ENCODE results near the gene STOML2. TPM values are rescaled to one million over a fixed set of nuclear protein-coding genes. Genes with fewer than 3 reads are reported as not detected.

Gene STOML2
- total RNA-seq, 1 experiment from 2014 or later = 192 TPM

DNA sequence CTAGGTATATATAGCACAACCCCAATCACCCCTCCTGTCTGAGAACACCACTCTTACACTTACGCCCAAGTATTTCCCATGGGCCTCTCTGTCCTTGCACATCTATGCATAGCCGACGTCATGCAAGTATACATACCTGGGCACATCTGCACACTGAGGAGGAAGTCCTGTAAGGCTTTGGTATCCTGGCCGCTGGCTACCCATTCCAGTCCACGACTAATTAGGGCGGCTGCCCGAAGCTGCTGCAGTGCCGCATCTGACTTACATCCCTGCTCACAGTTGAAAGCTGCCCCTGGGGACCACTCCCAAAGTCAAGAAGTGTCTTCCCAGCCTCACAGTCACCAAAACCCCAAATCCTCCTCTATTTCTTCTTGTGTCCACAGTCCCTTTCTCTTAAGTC, 28.1 kb downstream of the STOML2 start:
- Histone ChIP-seq H3K27ac (ENCODE audit: insufficient read length, low read depth, low read length) (no peak overlapping the region), H3T11ph (ENCODE audit: low read length) (no peak overlapping the region), H3K79me2 (ENCODE audit: insufficient read depth, low read length) (peaks cover 29% of the 10 kb centered on the region), H2BK20ac (ENCODE audit: low read depth, low read length, poor library complexity, severe bottlenecking) (no peak overlapping the region), H3K14ac (ENCODE audit: insufficient read depth, low read length) (no peak overlapping the region), H2BK12ac (ENCODE audit: insufficient read length, low read depth, low read length) (no peak overlapping the region), H3K27me3 (ENCODE audit: insufficient read depth, low read length) (no peaks in the 10 kb centered on the region), H4K5ac (ENCODE audit: insufficient read length, low read depth, low read length) (no peak overlapping the region), H4K91ac (ENCODE audit: insufficient read length, low read depth, low read length) (no peak overlapping the region), H3K4me2 (ENCODE audit: insufficient read depth, insufficient read length, low read length) (no peak overlapping the region), H3K23me2 (ENCODE audit: insufficient read length, low read depth, low read length, poor library complexity, severe bottlenecking) (peaks cover 17% of the 10 kb centered on the region), H4K20me1 (ENCODE audit: control insufficient read depth, insufficient read depth, insufficient read length) (no peaks in the 10 kb centered on the region), H4K8ac (replicated peaks; ENCODE audit: insufficient read length, low read depth, low read length) (no peak overlapping the region), H3K9me3 (ENCODE audit: control insufficient read depth, low read depth, low read length) (no peaks in the 10 kb centered on the region), H2BK120ac (ENCODE audit: low read depth, low read length, poor library complexity, severe bottlenecking) (no peak overlapping the region), H3K56ac (ENCODE audit: insufficient read length, low read depth, low read length) (no peak overlapping the region), H3K18ac (ENCODE audit: insufficient read length, low read depth, low read length) (no peak overlapping the region), H2BK15ac (ENCODE audit: low read depth, low read length) (no peak overlapping the region), H3K79me1 (ENCODE audit: insufficient read depth, low read depth, low read length, poor library complexity, severe bottlenecking) (peaks cover 7% of the 10 kb centered on the region), H3K23ac (ENCODE audit: insufficient read length, low read depth, low read length) (no peak overlapping the region), H2AK5ac (ENCODE audit: insufficient read length, low read length) (no peak overlapping the region), H3K4ac (ENCODE audit: low read depth, low read length) (no peak overlapping the region), H3K4me1 (ENCODE audit: insufficient read depth, low read length) (peaks cover 7% of the 10 kb centered on the region; the same call in 1 of the 2 replicates), H3K9ac (ENCODE audit: extremely low read depth, insufficient read length, low read length) (no peak overlapping the region), H2AFZ (ENCODE audit: low read length) (no peak overlapping the region), H2BK5ac (ENCODE audit: insufficient read length, low read length) (no peak overlapping the region)
- no peak overlapping the region for H3K4me3 Mint-ChIP-seq
- H3K36me3 Mint-ChIP-seq (ENCODE audit: insufficient read depth in 1 of 3, low read depth in 3 of 3) = peaks cover 47 to 73% (median 68%) of the 10 kb centered on the region in 3 experiments
- no peaks in the 10 kb centered on the region; the same call in 1 of the 2 replicates for H3K27me3 Mint-ChIP-seq (ENCODE audit: low read depth)
- TF ChIP-seq CTCF (conservative IDR thresholded peaks at IDR 0.05) = no peak
- no peak overlapping the region for H3K27ac Mint-ChIP-seq
- no peaks in the 10 kb centered on the region for H3K9me3 Mint-ChIP-seq
- no CpG with 5 or more reads among the region's 8 CpGs for WGBS (ENCODE audit: extremely low coverage, insufficient read length, low lambda C conversion rate)
- peaks cover 29 to 31% of the 10 kb centered on the region in 2 experiments for H3K4me1 Mint-ChIP-seq
- DNase-seq = no peak

Data from H9 (cell line).